K562 treated with DMSO at 1 percent for 48 hours (cell line): ENCODE measurements around the gene RGS4. TPM values are rescaled to one million over a fixed set of nuclear protein-coding genes. Genes with fewer than 3 reads are reported as not detected.

Source experiments
- total RNA-seq: library from RNA; unstranded; fragments of 300-600 nt; gene quantifications from 2 replicates; pipeline ENCODE4 v1.2.3, GENCODE V29; 2022; ENCODE audit warnings: low replicate concordance; ENCODE audit errors: extremely low read depth

The RGS4 gene
- total RNA-seq, result not detected in 2 replicates

GRCh38 chr1:163069142-163069541 is at the start of gene RGS4:
Gene RGS4 (plus strand): TSS chr1:163069361. CDS start chr1:163069485, 124 bp downstream.

Other genes with a start within 250 kb of the RGS4 start
- gene CCDC190, start 208.2 kb upstream of the RGS4 start, total RNA-seq, result not detected in 2 replicates
- not detected in 2 replicates for gene RGS5, start 133.6 kb downstream of the RGS4 start, total RNA-seq